ENCODE data around the gene CROCC2.

Gene CROCC2

DNA sequence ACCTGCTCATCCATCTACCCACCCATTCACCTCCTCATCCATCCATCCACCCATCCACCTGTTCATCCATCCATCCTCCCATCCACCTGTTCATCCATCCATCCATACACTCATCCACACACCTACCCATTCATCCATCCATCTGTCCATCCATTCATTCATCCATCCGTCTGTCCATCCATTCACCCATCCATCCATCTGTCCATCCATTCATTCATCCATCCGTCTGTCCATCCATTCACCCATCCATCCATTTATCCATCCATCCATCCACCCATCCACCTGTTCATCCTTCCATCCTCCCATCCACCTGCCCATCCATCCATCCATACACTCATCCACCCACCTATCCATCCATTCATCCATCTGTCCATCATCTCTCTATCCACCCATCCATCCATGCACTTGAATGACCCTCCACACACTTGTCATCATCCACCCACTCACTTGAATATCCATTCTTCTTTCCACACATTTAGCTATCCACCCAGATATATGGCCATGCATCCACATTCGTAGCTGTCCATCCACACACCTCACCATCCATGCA, 45.0 kb downstream of the CROCC2 start:
- Histone ChIP-seq H3K4me2 (ENCODE audit: low read length) (no peak overlapping the region), H3K4me3 (ENCODE audit: low read length) (no peak overlapping the region), H3K9me2 (replicated peaks; ENCODE audit: control insufficient read depth, low read length) (no peaks in the 10 kb centered on the region), H3K27me3 (ENCODE audit: control insufficient read depth, low read length) (no peaks in the 10 kb centered on the region), H3K4me1 (ENCODE audit: control insufficient read depth, low read length) (no peaks in the 10 kb centered on the region), H3K36me3 (ENCODE audit: control insufficient read depth, low read length) (no peaks in the 10 kb centered on the region), H3F3A (ENCODE audit: control insufficient read depth, insufficient read depth) (no peaks in the 10 kb centered on the region), H4K20me1 (ENCODE audit: control insufficient read depth, insufficient read depth, low read depth, low read length) (no peaks in the 10 kb centered on the region), H3K27ac (ENCODE audit: low read depth, low read length) (no peak overlapping the region), H3K9me3 (ENCODE audit: control insufficient read depth, insufficient read depth, low read length) (no peaks in the 10 kb centered on the region), H3K79me2 (ENCODE audit: control insufficient read depth, low read length) (no peaks in the 10 kb centered on the region)
- TF ChIP-seq, protein P1, sequence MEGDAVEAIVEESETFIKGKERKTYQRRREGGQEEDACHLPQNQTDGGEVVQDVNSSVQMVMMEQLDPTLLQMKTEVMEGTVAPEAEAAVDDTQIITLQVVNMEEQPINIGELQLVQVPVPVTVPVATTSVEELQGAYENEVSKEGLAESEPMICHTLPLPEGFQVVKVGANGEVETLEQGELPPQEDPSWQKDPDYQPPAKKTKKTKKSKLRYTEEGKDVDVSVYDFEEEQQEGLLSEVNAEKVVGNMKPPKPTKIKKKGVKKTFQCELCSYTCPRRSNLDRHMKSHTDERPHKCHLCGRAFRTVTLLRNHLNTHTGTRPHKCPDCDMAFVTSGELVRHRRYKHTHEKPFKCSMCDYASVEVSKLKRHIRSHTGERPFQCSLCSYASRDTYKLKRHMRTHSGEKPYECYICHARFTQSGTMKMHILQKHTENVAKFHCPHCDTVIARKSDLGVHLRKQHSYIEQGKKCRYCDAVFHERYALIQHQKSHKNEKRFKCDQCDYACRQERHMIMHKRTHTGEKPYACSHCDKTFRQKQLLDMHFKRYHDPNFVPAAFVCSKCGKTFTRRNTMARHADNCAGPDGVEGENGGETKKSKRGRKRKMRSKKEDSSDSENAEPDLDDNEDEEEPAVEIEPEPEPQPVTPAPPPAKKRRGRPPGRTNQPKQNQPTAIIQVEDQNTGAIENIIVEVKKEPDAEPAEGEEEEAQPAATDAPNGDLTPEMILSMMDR (IDR thresholded peaks at IDR 0.05; ENCODE audit: low read depth, low read length, poor library complexity, severe bottlenecking) = no peak
- no peak for TF ChIP-seq EZH2phosphoT487 (IDR thresholded peaks at IDR 0.05; ENCODE audit: borderline replicate concordance, low read length)

DNA sequence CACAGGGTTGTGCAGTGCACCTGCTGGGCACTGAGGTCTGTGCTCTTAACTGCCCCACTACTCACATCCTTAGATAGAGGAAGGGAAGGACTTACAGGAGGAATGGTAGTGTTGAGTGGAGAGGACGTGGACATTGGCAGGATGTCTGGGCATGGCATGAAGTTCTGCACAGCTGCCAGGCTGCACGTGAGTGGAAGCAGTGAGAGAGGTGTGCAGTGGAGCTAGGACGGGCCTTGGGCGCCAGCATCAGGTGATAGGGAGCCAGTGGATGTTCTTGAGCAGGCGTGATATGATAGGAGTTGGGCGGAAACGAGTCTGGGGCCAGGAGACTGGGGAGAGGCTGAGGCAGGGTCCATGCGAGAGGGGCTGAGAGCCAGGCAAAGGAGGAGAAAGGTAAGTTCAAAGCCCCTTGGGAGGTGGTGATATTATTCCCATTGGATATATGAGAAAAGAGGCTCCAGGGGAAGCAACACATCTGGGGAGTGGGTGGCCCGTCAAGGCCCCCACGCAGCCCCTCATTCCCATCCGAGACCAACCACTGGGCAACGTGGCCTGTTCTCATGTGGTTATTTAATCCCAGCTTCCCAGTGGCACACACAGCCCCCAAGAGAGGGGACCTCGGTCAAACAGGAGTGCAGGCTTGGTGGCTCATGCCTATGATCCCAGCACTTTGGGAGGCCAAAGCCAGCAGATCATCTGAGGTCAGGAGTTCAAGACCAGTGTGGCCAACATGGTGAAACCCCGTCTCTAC, 46.5 kb downstream of the CROCC2 start:
- Histone ChIP-seq H3K9me2 (replicated peaks; ENCODE audit: control insufficient read depth, low read length) (no peaks in the 10 kb centered on the region), H3K27ac (ENCODE audit: low read depth, low read length) (no peak overlapping the region), H3K4me3 (ENCODE audit: low read length) (no peak overlapping the region), H3F3A (ENCODE audit: control insufficient read depth, insufficient read depth) (no peaks in the 10 kb centered on the region), H3K27me3 (ENCODE audit: control insufficient read depth, low read length) (no peaks in the 10 kb centered on the region), H3K36me3 (ENCODE audit: control insufficient read depth, low read length) (no peaks in the 10 kb centered on the region), H3K9me3 (ENCODE audit: control insufficient read depth, insufficient read depth, low read length) (no peaks in the 10 kb centered on the region), H4K20me1 (ENCODE audit: control insufficient read depth, insufficient read depth, low read depth, low read length) (no peaks in the 10 kb centered on the region), H3K4me2 (ENCODE audit: low read length) (no peak overlapping the region), H3K4me1 (ENCODE audit: control insufficient read depth, low read length) (no peaks in the 10 kb centered on the region), H3K79me2 (ENCODE audit: control insufficient read depth, low read length) (no peaks in the 10 kb centered on the region)
- TF ChIP-seq EZH2phosphoT487 (IDR thresholded peaks at IDR 0.05; ENCODE audit: borderline replicate concordance, low read length) = no peak
- TF ChIP-seq, protein P1 (IDR thresholded peaks at IDR 0.05; ENCODE audit: low read depth, low read length, poor library complexity, severe bottlenecking) = no peak

DNA sequence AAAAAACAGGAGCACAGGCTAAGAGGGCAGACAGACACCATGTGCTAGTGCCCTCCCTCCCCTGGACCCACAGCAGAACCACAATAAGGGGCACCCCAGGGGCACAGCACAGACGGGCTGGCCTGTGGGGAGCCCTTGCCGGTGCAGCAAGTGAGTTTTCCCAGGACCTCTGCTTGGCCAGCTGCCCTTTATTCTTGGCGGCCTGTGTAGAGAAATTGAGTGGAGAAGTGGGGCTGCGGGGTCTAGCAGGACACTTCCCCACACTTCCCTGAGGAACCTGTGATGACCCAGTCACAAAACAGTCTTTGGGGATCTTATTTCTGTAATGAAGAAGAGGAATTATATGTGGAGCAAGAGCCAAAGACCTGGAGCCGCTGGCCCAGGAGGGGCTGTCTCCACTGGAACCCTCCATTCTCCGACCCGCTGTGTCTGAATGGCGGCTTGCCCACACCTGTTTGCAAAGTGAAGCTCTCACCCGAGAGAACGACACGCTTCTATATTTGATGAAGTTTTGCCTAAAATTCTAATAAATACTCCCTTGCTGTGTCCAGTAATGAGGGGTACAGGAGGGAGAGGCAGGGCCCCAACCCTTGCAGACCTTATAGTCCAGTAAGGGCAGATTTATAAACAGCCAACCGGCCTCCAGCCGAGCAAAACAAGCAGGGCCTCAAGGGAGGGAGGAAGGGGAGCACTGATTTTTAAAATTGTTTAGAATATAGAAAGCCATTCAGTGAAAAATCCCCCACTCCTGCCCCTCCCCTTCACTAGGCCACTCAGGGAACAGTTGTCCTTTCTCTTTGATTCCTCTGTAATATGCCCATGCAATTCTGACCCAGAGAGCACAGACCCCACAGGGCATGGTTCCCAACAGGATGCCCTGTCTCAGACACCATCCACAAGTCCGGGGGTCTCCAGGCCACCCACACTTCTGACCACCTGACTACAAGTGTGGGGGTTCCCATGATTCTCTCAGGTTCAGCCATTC, 47.6 kb downstream of the CROCC2 start:
- no peaks in the 10 kb centered on the region for H3K36me3 ChIP-seq (ENCODE audit: control insufficient read depth, low read length)
- no peaks in the 10 kb centered on the region for H3K9me2 ChIP-seq (replicated peaks; ENCODE audit: control insufficient read depth, low read length)
- no peaks in the 10 kb centered on the region for H3K27me3 ChIP-seq (ENCODE audit: control insufficient read depth, low read length)
- no peaks in the 10 kb centered on the region for H3K79me2 ChIP-seq (ENCODE audit: control insufficient read depth, low read length)
- no peak for TF ChIP-seq EZH2phosphoT487 (IDR thresholded peaks at IDR 0.05; ENCODE audit: borderline replicate concordance, low read length)
- TF ChIP-seq, protein P1 (IDR thresholded peaks at IDR 0.05; ENCODE audit: low read depth, low read length, poor library complexity, severe bottlenecking) = no peak
- H3K27ac ChIP-seq (ENCODE audit: low read depth, low read length) = no peak overlapping the region
- H3K4me1 ChIP-seq (ENCODE audit: control insufficient read depth, low read length) = no peaks in the 10 kb centered on the region
- no peaks in the 10 kb centered on the region for H3F3A ChIP-seq (ENCODE audit: control insufficient read depth, insufficient read depth)
- H3K9me3 ChIP-seq (ENCODE audit: control insufficient read depth, insufficient read depth, low read length) = no peaks in the 10 kb centered on the region
- no peaks in the 10 kb centered on the region for H4K20me1 ChIP-seq (ENCODE audit: control insufficient read depth, insufficient read depth, low read depth, low read length)
- no peak overlapping the region for H3K4me3 ChIP-seq (ENCODE audit: low read length)
- no peak overlapping the region for H3K4me2 ChIP-seq (ENCODE audit: low read length)
